Measurements from ENCODE around the gene IL25. TPM values are rescaled to one million over a fixed set of nuclear protein-coding genes. Genes with fewer than 3 reads are reported as not detected.

Gene IL25
- total RNA-seq, 1 experiment from 2014 or later, result not detected

DNA sequence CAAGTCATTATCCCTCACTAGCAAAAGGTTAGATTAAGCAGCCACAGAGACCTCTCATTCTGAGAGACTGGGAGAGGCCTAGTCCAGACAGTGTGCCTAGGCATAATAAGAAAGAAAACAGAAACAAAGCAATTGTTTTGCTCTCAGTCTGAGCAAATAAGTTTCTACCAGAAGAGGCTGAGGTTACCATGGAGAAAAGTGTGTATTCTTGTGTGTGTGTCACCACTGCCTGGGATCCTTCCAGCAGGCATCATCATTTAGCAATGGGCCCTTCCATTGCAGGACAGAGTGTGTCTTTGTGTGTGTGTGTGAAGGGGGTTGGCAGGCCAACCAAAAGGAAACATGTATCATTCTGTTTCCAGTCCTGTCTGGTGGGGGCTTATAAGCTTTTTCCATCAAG lies 11.3 kb upstream of the IL25 start:
- ChIA-PET CTCF (interaction anchor here (1.0 to 1.5 kb wide), 2 partner anchors 18 to 55 kb away, joined by 3 to 7 read pairs; partner anchors contain the start of gene BCL2L2), POLR2A (no interaction called here)
- Histone ChIP-seq H3K36me3 (ENCODE audit: control insufficient read depth, insufficient read depth, low read length) (no peaks in the 10 kb centered on the region), H3K9me3 (ENCODE audit: control insufficient read depth, insufficient read depth, low read depth, low read length) (no peaks in the 10 kb centered on the region), H3K27ac (ENCODE audit: low read length) (no peak overlapping the region), H3K27me3 (ENCODE audit: control insufficient read depth, insufficient read depth, low read length) (no peaks in the 10 kb centered on the region; the same call in 1 of the 2 replicates), H3K4me3 (ENCODE audit: low read depth in 2 of 2, low read length in 2 of 2) (no peak overlapping the region), H3K4me1 (ENCODE audit: control insufficient read depth, insufficient read depth, low read length) (no peaks in the 10 kb centered on the region)
- intact Hi-C loops (cut with micrococcal nuclease; ENCODE audit: unreplicated experiment) (no loop called here), in situ Hi-C loops (cut with HindIII; ENCODE audit: low pct_unique_long_range_greater_than_20kb, low sequenced_read_pairs) (no loop called here)
- DNase-seq (ENCODE audit: low read depth, low spot score) (no peak), ATAC-seq (no peak)
- BruUV-seq (replicated peaks), result no TSS peak
- TF ChIP-seq, protein P1, sequence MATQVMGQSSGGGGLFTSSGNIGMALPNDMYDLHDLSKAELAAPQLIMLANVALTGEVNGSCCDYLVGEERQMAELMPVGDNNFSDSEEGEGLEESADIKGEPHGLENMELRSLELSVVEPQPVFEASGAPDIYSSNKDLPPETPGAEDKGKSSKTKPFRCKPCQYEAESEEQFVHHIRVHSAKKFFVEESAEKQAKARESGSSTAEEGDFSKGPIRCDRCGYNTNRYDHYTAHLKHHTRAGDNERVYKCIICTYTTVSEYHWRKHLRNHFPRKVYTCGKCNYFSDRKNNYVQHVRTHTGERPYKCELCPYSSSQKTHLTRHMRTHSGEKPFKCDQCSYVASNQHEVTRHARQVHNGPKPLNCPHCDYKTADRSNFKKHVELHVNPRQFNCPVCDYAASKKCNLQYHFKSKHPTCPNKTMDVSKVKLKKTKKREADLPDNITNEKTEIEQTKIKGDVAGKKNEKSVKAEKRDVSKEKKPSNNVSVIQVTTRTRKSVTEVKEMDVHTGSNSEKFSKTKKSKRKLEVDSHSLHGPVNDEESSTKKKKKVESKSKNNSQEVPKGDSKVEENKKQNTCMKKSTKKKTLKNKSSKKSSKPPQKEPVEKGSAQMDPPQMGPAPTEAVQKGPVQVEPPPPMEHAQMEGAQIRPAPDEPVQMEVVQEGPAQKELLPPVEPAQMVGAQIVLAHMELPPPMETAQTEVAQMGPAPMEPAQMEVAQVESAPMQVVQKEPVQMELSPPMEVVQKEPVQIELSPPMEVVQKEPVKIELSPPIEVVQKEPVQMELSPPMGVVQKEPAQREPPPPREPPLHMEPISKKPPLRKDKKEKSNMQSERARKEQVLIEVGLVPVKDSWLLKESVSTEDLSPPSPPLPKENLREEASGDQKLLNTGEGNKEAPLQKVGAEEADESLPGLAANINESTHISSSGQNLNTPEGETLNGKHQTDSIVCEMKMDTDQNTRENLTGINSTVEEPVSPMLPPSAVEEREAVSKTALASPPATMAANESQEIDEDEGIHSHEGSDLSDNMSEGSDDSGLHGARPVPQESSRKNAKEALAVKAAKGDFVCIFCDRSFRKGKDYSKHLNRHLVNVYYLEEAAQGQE (IDR thresholded peaks at IDR 0.05; ENCODE audit: insufficient read depth in 1 of 2, low read depth in 2 of 2, low read length in 1 of 2), result no peak
- TF ChIP-seq SIN3A (IDR thresholded peaks at IDR 0.05; ENCODE audit: borderline replicate concordance, insufficient read depth, low read depth, low read length) (no peak), POLR2AphosphoS5 (IDR thresholded peaks at IDR 0.05; ENCODE audit: low read depth, low read length) (no peak), TCF7L2 (IDR thresholded peaks at IDR 0.05; ENCODE audit: low read depth, low read length) (no peak)
- TF ChIP-seq, protein P2, sequence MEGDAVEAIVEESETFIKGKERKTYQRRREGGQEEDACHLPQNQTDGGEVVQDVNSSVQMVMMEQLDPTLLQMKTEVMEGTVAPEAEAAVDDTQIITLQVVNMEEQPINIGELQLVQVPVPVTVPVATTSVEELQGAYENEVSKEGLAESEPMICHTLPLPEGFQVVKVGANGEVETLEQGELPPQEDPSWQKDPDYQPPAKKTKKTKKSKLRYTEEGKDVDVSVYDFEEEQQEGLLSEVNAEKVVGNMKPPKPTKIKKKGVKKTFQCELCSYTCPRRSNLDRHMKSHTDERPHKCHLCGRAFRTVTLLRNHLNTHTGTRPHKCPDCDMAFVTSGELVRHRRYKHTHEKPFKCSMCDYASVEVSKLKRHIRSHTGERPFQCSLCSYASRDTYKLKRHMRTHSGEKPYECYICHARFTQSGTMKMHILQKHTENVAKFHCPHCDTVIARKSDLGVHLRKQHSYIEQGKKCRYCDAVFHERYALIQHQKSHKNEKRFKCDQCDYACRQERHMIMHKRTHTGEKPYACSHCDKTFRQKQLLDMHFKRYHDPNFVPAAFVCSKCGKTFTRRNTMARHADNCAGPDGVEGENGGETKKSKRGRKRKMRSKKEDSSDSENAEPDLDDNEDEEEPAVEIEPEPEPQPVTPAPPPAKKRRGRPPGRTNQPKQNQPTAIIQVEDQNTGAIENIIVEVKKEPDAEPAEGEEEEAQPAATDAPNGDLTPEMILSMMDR (IDR thresholded peaks at IDR 0.05), result no peak

DNA sequence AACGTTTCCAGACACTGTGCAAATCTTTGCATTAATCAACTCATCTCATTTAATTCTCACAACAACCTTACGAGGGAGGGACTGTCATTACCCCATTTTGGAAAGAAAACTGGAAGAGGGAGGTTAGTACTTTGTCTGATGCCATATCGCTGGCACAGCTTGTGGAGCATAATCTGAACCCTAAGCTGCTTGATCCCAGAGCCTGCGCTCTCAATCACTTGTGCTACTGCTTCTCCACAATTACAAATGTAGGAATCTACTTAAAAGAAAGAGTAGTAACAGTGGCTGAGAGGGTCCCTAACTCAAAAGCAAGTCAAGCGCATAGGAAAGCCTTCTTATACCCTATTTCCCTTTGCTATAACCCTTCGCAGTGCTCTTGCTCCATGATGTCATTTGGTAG lies 10.8 kb upstream of the IL25 start:
- no peaks in the 10 kb centered on the region; the same call in 1 of the 2 replicates for H3K27me3 ChIP-seq (ENCODE audit: control insufficient read depth, insufficient read depth, low read length)
- in situ Hi-C loops (cut with HindIII; ENCODE audit: low pct_unique_long_range_greater_than_20kb, low sequenced_read_pairs), result no loop called here
- CTCF ChIA-PET, result interaction anchor here (1.0 to 1.5 kb wide), 2 partner anchors 18 to 55 kb away, joined by 3 to 7 read pairs; partner anchors contain the start of gene BCL2L2
- ATAC-seq, result no peak
- BruUV-seq (replicated peaks), result no TSS peak
- H3K4me3 ChIP-seq (ENCODE audit: low read depth in 2 of 2, low read length in 2 of 2), result no peak overlapping the region
- no peak overlapping the region for H3K27ac ChIP-seq (ENCODE audit: low read length)
- intact Hi-C loops (cut with micrococcal nuclease; ENCODE audit: unreplicated experiment), result no loop called here
- no peaks in the 10 kb centered on the region for H3K4me1 ChIP-seq (ENCODE audit: control insufficient read depth, insufficient read depth, low read length)
- TF ChIP-seq, protein P2 (IDR thresholded peaks at IDR 0.05), result no peak
- TF ChIP-seq, protein P1 (IDR thresholded peaks at IDR 0.05; ENCODE audit: insufficient read depth in 1 of 2, low read depth in 2 of 2, low read length in 1 of 2), result no peak
- TF ChIP-seq TCF7L2 (IDR thresholded peaks at IDR 0.05; ENCODE audit: low read depth, low read length) (no peak), POLR2AphosphoS5 (IDR thresholded peaks at IDR 0.05; ENCODE audit: low read depth, low read length) (no peak), SIN3A (IDR thresholded peaks at IDR 0.05; ENCODE audit: borderline replicate concordance, insufficient read depth, low read depth, low read length) (no peak)
- POLR2A ChIA-PET, result interaction anchor here (0.6 kb wide), 1 partner anchor 427 kb away, joined by 6 read pairs; no protein-coding TSS in a partner anchor
- no peaks in the 10 kb centered on the region for H3K9me3 ChIP-seq (ENCODE audit: control insufficient read depth, insufficient read depth, low read depth, low read length)
- no peaks in the 10 kb centered on the region for H3K36me3 ChIP-seq (ENCODE audit: control insufficient read depth, insufficient read depth, low read length)
- DNase-seq (ENCODE audit: low read depth, low spot score), result no peak
